Epithelial cell of esophagus (primary cell): ENCODE data around the gene SENP3.
A peak's percentile ranks its signal among the peaks of the same experiment; 100 is the strongest.

Experiments
- DNase-seq: peaks from one replicate; pipeline ENCODE4 v3.0.0; 2010; ENCODE audit warnings: low read depth
- H3K4me3 ChIP-seq: 2 replicates; pipeline ENCODE4 v1.5.1; 2011; ENCODE audit warnings: mild to moderate bottlenecking, low read length, control low read depth
- CTCF ChIP-seq: IDR thresholded peaks from 2 replicates; pipeline ENCODE4 v1.5.1; 2011; ENCODE audit warnings: low read depth, mild to moderate bottlenecking, low read length, control low read depth, inconsistent platforms; ENCODE audit not compliant: insufficient read depth; ENCODE audit errors: missing control alignments

SENP3 gene

GRCh38 chr17:7555320-7555948, 6.3 kb upstream of the SENP3 start:
- TF ChIP-seq CTCF: peak; percentile 10
- H3K4me3 ChIP-seq: no peak overlapping the region
- DNase-seq: no peak

GRCh38 chr17:7556627-7557026, 5.1 kb upstream of the SENP3 start:
- no peak for DNase-seq
- H3K4me3 ChIP-seq: no peak overlapping the region
- no peak for TF ChIP-seq CTCF

- TF ChIP-seq CTCF: no peak
Observed at GRCh38 chr17:7557147-7557764, 4.5 kb upstream of the SENP3 start.

GRCh38 chr17:7557775-7558543, 3.8 kb upstream of the SENP3 start:
- no peak for TF ChIP-seq CTCF

More at GRCh38 chr17:7557147-7557764, 4.5 kb upstream of the SENP3 start:
- H3K4me3 ChIP-seq: no peak overlapping the region
- DNase-seq: no peak

GRCh38 chr17:7558544-7559319, 3.0 kb upstream of the SENP3 start, which contains the start of gene TNFSF13:
TNFSF13 (plus strand) TSS chr17:7558750; CDS start chr17:7559040, 290 bp downstream.
- DNase-seq: no peak
- TF ChIP-seq CTCF: no peak
- peak within 1 kb of the TSS; percentile 34 for H3K4me3 ChIP-seq

More at GRCh38 chr17:7557775-7558543, 3.8 kb upstream of the SENP3 start:
- peak; percentile 54 for DNase-seq
- peak overlapping the region; percentile 34 for H3K4me3 ChIP-seq

- no peak for TF ChIP-seq CTCF
- H3K4me3 ChIP-seq: no peak overlapping the region
- no peak for DNase-seq
Observed at GRCh38 chr17:7559320-7560171, 2.2 kb upstream of the SENP3 start.
